ENCODE results near the gene DHX29. TPM values are rescaled to one million over a fixed set of nuclear protein-coding genes. Genes with fewer than 3 reads are reported as not detected.
A peak's percentile ranks its signal among the peaks of the same experiment; 100 is the strongest.

Gene DHX29
- total RNA-seq, 2 experiments from 2014 or later: 11.6 to 13.7 TPM

GRCh38 chr5:55236800-55237199 is 70.7 kb downstream of the DHX29 start:
- Mint-ChIP-seq H3K9me3 (no peaks in the 10 kb centered on the region), H3K4me1 (ENCODE audit: low read depth) (peaks cover 13% of the 10 kb centered on the region), H3K27me3 (peaks cover 43% of the 10 kb centered on the region), H3K27ac (no peak overlapping the region), H3K4me3 (no peak overlapping the region), H3K36me3 (ENCODE audit: low read depth) (no peaks in the 10 kb centered on the region)
- POLR2A ChIA-PET: interaction anchor here (1.2 kb wide), 1 partner anchor 11 kb away, joined by 3 read pairs; no protein-coding TSS in a partner anchor
- CTCF ChIA-PET: interaction anchor here (0.9 to 1.3 kb wide), 2 partner anchors 8 to 90 kb away, joined by 4 to 6 read pairs; no protein-coding TSS in a partner anchor
- no peak for TF ChIP-seq CTCF (IDR thresholded peaks at IDR 0.05)
- DNase-seq: no peak
- ATAC-seq: no peak
- intact Hi-C loops (cut with micrococcal nuclease): no loop called here

DNA sequence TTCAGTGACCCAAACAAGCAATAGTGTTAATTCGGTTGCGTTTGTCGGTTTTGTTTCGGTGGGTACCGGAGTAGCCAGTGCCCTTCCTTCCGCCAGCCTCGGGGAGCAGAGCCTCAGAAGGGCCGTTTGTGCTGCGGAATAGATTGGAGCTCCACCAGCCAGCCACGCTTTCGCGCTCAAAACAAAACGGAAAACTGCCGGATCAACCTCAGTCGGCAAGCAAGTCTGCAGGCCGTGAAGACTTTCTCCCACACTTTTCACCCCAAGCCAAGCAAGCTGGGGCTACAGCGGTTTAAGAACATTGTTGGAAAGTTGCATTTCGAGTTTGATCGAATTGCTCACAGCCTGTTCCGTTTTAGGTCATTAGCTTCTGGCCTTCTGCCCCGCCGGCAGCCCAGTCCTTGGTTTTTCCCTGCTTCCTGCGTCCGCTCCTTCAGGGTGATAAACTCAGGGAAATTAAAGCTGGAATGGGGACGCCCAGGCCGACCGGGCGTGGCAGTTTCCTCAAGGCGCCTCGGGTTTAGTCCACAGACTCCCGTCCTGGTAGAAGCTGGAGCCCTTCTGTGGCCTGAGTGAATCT is 73.3 kb downstream of the DHX29 start:
- H3K36me3 Mint-ChIP-seq (ENCODE audit: low read depth): no peaks in the 10 kb centered on the region
- peaks cover 64% of the 10 kb centered on the region for H3K27me3 Mint-ChIP-seq
- no peaks in the 10 kb centered on the region for H3K9me3 Mint-ChIP-seq
- DNase-seq: no peak
- intact Hi-C loops (cut with micrococcal nuclease): loop anchor here (5.0 kb wide), 1 partner anchor 62 kb away; the partner anchor contains the start of gene CDC20B
- ATAC-seq: no peak
- TF ChIP-seq CTCF (IDR thresholded peaks at IDR 0.05): no peak
- peaks cover 19% of the 10 kb centered on the region for H3K4me1 Mint-ChIP-seq (ENCODE audit: low read depth)
- no peak overlapping the region for H3K27ac Mint-ChIP-seq
- POLR2A ChIA-PET: interaction anchor here (0.6 to 3.3 kb wide), 6 partner anchors 11 to 96 kb away, joined by 3 to 9 read pairs (median 4); no protein-coding TSS in a partner anchor
- H3K4me3 Mint-ChIP-seq: peak overlapping the region; percentile 75
- CTCF ChIA-PET: interaction anchor here (1.1 to 2.6 kb wide), 5 partner anchors 8 to 62 kb away, joined by 3 to 20 read pairs (median 7); partner anchors contain the start of gene CDC20B

DNA sequence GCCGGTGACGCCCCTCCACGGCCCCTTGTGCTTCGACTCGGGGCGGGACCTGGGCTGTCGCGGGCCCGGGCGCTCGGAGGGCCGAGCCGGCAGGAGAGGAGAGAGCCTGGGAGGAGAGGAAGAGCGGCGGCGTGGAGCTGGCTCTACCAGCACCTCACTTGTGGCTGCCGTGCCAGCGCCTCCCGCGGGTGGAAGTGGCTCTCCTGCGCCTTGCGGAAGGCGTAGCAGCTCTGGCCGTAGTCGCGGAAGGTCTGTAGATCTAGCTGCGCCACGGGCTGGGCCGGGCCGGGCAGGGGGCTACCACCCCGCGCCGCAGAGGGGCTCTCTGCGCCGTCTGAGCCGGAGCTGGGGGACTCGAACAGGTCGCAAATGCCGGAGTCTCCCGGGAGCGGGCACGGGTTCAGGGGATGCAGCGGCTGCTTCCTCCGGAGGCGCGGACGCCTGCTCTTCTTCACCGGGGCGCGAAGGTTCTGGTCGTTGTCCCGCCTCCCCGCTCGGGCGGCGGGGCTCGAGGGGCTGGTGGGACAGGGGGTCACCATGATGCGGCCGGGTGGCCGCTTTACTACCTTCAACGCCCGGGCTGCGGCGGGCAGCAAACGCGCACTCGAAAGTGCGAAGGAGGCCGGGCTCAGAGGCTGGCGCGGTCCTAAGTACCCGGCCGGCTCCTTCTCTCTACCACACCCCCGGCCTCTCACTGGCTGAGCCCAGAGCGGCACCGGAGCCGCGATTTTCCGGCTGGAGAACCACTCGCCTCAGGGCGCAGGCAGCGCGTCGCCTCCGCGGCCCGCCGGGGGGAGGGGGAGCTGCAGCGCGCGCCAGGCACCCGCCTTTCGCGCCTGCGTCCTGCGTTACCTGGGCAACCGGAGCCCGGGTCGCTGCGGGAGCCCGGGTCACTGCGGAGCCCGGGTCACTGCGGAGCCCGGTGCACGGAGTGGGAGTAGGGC is 74.2 kb downstream of the DHX29 start, which contains the start of gene CCNO:
Gene CCNO, minus strand, starts transcription at position 624 of the 944 bp plus-strand sequence. Its CDS starts 85 bp downstream, at position 539.
- H3K4me3 Mint-ChIP-seq: peak within 1 kb of the TSS; percentile 75
- intact Hi-C loops (cut with micrococcal nuclease): loop anchor here (5.0 kb wide), 1 partner anchor 61 kb away; the partner anchor contains the start of gene CDC20B
- H3K9me3 Mint-ChIP-seq: no peaks in the 10 kb centered on the region
- ChIA-PET CTCF (interaction anchor here (0.9 to 2.6 kb wide), 11 partner anchors 7 to 338 kb away, joined by 3 to 20 read pairs (median 5); partner anchors contain the start of gene CDC20B), POLR2A (interaction anchor here (0.5 to 3.3 kb wide), 7 partner anchors 10 to 913 kb away, joined by 3 to 9 read pairs (median 4); partner anchors contain the start of gene DHX29)
- H3K27me3 Mint-ChIP-seq: peaks cover 70% of the 10 kb centered on the region
- peak; percentile 88 for ATAC-seq
- no peak for TF ChIP-seq CTCF (IDR thresholded peaks at IDR 0.05)
- H3K36me3 Mint-ChIP-seq (ENCODE audit: low read depth): no peaks in the 10 kb centered on the region
- no peak within 1 kb of the TSS for H3K27ac Mint-ChIP-seq
- peak; percentile 73 for DNase-seq
- H3K4me1 Mint-ChIP-seq (ENCODE audit: low read depth): peaks cover 19% of the 10 kb centered on the region

- peak overlapping the region; percentile 70 for H3K4me3 Mint-ChIP-seq
- TF ChIP-seq CTCF (IDR thresholded peaks at IDR 0.05): no peak
- intact Hi-C loops (cut with micrococcal nuclease): loop anchor here (5.0 kb wide), 1 partner anchor 60 kb away; the partner anchor contains the start of gene CDC20B
- H3K4me1 Mint-ChIP-seq (ENCODE audit: low read depth): peaks cover 25% of the 10 kb centered on the region
- DNase-seq (no peak), ATAC-seq (no peak)
- CTCF ChIA-PET: interaction anchor here (0.9 to 9.6 kb wide), 13 partner anchors 9 to 338 kb away, joined by 3 to 51 read pairs (median 4); partner anchors contain the start of genes CDC20B and GPX8
- no peak overlapping the region for H3K27ac Mint-ChIP-seq
- H3K9me3 Mint-ChIP-seq: no peaks in the 10 kb centered on the region
- H3K36me3 Mint-ChIP-seq (ENCODE audit: low read depth): no peaks in the 10 kb centered on the region
- POLR2A ChIA-PET: interaction anchor here (1.3 to 3.3 kb wide), 3 partner anchors 69 to 97 kb away, joined by 3 to 9 read pairs (median 5); partner anchors contain the start of gene DHX29
- peaks cover 75% of the 10 kb centered on the region for H3K27me3 Mint-ChIP-seq
These were observed 75.1 kb downstream of the DHX29 start for GRCh38 chr5:55232271-55232984.
